Fibroblast of skin of left quadriceps (primary cell): ENCODE results near the gene SLC7A7.
"Not testable (repeated sequence)": the region's sequence is repeated elsewhere in the genome, so short reads cannot be mapped to it uniquely, and the experiment has no call there.

ENCODE experiments used
- DNase-seq, 2 experiments: peaks; one replicate each; pipeline ENCODE4 v3.0.0-alpha.2; 2013; ENCODE audit warnings: low read depth in 2 of 2

The SLC7A7 gene

DNA sequence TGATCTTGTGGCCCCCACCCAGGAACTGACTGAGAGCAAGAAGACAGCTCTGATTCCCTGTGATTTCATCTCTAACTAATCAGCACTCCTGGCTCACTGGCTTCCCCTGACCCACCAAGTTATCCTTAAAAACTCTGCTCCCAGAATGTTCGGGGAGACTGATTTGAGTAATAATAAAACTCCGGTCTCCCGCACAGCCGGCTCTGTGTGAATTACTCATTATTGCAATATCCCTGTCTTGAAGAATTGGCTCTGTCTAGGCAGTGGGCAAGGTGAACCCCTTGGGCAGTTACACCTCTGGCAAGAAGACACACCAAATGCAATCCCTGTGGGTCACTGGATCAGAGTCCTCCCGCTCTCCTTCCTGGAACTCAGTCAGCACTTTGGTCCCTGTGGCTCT, 21.3 kb downstream of the SLC7A7 start:
- no peak for DNase-seq

DNA sequence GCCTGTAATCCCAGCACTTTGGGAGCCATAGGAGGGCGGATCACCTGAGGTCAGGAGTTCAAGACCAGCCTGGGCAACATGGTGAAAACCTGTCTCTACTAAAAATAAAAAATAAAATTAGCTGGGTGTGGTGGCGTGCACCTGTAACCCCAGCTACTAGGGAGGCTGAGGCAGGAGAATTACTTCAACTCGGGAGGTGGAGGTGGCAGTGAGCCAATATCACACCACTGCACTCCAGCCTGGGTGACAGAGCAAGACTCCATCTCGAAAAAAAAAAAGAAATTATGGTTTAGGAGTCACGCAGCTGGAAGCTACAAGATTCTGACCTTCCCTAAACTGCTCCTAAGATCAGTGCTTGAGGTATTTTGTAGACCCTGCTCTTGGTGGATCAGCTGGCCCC, 21.7 kb downstream of the SLC7A7 start:
- DNase-seq = not testable (repeated sequence)

DNA sequence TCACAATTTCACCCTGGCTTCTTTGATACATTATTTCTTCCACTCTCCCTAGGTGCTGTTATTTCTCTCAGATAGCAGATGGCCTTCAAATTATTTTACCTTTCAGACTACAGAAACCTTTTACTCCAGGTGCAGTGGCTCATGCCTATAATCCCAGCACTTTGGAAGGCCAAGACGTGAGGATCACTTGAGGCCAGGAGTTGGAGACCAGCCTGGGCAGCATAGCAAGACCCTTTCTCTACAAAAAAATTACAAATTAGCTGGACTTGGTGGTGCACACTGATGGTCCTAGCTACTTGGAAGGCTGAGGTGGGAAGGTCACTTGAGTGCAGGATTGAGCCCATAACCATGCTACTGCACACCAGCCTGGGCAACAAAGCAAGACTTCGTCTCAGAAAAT, 23.1 kb downstream of the SLC7A7 start:
- no peak for DNase-seq

DNA sequence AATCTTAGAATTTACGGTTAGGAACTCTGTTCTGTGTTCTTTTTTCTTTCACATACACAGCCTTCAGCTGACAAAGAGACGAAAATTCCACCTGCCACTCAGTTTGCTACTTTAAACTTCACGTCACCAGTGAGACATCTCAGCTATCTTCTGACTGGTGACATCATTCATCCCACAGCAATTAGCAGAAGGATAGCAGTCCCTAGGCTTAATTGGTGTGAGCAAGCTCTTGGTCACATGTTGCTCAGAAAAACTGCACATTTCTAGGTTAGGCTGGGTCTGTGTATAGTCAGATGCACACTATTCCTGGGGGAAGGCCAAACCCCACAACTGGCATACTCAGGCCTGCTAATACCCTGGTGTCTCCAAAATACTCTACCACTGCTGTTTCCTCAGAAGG, 23.9 kb downstream of the SLC7A7 start:
- no peak for DNase-seq

DNA sequence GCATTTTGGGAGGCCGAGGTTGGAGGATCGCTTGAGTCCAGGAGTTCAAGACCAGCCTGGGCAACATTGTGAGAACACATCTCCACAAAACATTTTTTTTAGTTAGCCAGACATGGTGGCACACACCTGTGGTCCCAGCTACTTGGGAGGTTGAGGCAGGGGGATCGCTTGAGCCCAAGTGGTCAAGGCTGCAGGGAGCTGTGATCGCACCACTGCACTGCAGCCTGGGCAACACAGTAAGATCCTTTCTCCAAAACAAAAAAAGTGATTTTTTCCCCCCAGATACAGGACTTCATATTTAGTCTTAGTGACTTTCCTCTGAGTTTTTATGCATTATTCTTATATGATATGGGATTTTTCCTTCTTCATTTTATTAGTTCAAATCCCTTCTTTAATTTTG, 28.6 kb downstream of the SLC7A7 start:
- DNase-seq = no peak

DNA sequence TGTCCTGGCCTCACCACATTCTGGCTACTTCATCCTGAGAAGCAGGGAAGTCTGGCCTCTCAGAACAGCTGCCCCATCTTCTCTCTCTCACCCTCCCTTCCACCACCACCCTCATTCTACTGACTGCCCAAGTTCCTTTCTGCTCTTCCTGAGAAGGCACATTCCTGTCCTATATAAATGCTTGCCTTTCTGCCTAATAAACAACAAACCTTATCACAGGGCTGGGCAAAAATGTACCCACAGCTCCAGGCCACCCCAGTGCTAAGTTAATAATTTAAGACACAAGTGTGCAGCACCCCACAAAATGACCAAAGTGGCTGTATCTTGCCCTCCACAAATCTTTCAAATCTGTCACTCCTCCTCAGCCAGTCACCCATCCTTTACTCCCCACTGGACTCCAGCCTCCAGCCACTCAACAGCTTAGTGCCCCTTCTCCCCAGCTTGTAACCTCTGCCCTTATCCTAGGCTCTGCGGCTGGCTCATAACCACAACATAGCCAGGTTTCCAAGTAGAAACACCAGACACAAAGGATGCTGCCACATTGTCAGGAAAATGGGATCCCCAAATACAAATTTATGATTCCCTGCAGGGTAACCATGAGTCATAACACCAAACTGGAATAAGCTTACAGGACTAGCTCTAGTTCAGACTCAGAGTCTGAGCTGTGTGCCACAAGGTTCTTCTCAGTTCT, 33.8 kb downstream of the SLC7A7 start:
- DNase-seq = peak in 1 of 2 experiments; percentile 4

DNA sequence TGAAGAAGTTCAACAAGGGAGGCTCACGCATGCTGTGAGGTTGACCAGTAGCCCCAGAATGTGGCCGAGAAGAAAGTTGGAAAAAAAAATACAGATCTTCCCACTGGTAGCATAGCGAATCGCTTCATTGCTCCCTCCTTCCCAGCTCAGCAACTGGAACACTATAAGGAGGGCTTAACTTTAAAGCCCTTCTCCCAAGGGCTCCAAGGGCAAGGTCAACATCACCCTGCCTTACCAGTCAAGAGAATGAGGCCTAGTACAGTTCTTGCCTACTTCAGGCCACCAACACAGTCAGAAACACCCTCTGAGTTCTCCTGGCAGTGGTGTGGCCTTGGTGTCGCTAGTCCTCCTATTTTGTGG, 34.3 kb downstream of the SLC7A7 start:
- DNase-seq = no peak

DNA sequence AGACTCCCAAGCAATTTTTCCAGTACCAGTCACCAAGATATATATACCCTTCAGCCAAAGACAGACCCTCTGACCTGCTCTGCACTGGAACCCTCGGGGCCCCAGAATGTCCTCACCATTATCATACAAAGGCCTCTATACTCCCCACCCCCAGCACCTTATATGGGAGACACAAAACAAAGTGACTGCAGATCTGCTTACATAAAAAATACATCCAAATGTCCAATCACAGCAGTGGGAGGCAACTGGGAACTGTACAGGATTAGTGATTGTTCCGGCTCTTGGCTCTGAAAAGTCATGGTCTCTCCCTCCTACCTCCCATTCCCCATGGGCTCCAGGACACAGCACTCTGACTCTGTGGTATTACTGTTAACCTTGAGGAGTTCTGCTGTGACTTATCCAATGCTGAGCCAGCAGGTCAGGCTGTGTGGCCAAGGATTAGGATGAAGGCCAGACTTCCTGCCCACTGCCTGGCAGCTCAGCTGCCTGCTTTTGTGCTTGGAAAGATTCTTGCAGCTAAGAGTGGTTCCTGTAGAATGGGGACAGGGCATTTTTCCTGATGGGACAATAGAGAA, 35.0 kb downstream of the SLC7A7 start:
- no peak for DNase-seq

DNA sequence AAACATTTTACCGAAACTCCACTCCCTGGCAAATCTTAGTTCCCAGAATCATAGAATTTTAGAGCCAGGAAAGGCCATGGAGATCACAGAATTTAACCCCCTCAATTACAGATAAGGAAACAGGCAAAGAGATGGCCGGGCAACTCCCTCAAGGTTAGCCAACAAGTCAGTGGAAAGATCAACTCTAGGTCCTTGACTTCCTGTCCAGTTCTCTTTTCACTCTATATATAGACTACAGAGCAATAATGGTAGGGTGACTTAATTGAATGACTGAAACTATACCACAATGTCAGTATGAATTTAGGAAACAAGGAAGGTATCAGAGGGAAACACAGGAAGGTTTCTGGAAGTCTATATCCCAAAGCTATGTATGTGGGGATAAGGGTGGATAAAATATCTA, 37.2 kb downstream of the SLC7A7 start:
- no peak for DNase-seq

DNA sequence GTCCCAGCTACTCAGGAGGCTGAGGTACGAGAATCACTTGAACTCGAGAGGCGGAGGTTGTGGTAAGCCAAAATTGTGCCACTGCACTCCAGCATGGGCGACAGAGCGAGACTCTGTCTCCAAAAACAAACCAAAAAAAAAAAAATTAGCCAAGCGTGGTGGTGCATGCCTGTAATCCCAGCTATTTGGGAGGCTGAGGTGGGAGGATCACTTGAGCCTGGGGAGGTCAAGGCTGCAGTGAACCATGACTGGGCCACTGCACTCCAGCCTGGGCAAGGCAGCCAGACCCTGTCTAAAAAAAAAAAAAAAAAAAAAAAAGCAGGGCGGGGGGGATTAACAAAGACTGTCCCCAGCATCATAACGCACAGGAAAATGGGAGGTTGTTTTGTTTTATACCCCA, 38.4 kb downstream of the SLC7A7 start:
- DNase-seq = not testable (repeated sequence)

DNA sequence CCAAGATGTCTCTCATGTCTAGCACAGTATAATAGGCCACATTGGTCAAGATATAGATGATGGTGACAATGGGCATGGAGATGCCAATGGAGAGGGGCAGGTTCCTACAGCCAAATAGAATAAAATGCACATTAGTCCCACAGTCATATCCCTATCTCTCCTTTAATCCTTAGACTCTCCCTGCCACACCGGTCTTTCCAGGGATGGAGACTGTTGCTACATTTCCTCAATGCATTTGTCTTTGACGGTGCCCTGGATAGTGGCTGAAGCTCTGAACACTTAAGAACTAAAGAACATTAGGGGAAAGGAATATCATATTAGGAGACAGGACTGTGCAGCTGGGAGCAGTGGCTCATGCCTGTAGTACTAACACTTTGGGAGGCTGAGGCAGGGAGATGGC, 39.0 kb downstream of the SLC7A7 start:
- no peak for DNase-seq

DNA sequence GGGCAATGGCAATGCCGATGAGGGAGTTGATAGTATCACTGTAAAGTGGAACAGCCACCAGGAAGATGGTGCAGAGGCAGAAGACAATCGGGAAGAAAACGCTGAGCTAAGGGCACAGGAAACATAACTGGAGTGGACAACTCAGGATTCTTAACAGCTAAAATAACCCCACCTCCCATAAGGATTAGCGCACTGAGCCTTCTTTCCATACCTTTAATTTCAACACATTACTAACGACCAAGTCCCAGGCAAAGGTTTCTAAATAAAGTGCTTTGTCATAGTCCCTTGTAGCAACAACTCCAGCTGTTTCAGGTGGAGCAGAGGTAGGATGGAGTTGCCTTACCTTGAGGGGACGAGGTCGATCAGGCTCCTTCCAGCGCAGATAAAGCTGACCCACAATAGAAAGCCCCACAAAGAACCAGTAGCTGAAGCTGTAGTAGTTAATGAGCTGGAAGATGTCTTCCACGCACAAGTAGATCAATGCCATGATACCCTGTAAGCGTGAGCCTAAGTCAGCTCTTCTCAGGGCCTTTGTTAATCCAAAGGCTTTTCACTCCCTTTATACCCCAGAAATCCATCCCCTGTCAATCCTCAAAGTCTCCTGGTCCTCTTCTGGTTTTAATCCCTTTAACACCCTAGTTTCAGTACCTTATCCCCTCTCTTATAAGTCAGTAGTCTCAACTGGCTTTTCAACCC, 41.1 kb downstream of the SLC7A7 start:
- DNase-seq = no peak

DNA sequence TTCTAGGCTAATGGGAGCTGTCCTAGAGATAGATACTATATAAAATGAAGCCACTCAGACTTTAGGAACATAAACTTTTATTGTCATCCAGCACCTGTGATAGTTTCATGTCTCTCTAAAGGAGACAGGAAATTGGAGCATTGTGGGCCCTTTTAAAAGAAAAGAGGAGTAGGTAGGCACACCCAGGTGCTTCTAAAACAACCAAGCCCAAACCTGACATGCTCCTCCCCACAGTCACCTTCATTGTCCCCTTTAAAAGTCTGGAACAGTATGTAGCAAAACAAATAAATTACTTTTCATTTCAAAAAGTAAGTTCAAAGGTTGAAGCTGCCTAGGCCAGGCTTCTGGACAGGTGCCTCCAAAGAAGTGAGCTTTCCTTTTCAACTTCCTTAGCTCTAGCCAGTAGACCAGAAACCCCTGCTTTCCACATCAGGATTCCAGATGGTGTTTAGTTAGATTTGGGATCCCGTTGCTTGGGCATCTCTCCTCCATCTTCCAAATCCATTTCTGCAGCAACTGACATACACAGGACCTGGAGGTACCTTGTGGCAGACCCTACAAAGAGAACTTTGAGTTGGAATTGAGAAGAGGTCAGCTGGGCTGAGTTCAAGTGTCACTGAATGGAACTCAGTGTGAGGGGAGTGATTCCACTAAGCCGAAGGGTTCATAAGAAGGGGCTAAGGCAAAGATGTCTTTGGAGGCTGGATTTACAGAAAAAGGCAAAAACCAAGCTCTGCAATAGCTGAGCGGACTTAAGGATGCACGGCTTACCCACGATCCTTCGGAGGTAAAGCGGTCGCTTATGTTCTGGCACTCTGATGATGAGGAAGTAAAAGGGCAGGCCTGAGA, 41.8 kb downstream of the SLC7A7 start:
- DNase-seq = no peak

DNA sequence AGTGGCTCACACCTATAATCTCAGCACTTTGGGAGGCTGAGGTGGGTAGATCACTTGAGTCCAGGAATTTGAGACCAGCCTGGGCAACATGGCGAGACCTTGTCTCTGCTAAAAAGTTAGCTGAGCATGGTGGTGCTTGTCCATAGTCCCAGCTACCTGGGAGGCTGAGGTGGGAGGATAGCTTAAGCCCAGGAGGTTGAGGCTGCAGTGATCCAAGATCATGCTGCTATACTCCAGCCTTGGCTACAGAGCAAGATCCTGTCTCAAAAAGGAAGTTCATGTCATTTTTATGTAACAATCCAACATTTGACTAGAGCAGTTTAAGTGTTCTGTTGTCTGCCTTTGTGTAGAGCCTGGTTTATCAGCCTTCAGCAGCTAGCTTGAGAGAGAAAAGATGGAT, 42.5 kb downstream of the SLC7A7 start:
- DNase-seq = no peak

DNA sequence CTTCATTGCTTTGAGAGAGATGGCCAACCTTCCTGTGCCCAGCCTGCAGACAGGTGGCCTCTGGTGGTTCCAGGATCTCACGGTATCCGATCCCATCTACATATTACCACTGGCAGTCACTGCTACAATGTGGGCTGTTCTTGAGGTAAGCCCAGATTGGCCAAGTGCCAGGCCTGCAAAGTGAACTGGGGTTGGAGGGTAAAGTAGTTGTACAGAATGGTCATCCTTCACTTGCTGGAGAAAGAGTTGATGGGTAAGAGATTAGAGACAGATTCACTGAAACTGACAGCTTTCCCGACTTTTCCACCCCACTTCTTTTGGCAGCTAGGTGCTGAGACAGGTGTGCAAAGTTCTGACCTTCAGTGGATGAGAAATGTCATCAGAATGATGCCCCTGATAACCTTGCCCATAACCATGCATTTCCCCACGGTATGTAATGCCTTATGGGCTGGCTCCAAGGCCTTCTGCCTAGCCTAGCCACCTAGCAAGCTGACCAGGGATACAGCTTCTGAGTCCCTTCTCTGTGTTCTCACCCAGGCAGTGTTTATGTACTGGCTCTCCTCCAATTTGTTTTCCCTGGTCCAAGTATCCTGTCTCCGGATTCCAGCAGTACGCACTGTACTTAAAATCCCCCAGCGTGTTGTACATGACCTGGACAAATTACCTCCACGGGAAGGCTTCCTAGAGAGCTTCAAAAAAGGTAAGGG, 44.6 kb downstream of the SLC7A7 start:
- no peak for DNase-seq

DNA sequence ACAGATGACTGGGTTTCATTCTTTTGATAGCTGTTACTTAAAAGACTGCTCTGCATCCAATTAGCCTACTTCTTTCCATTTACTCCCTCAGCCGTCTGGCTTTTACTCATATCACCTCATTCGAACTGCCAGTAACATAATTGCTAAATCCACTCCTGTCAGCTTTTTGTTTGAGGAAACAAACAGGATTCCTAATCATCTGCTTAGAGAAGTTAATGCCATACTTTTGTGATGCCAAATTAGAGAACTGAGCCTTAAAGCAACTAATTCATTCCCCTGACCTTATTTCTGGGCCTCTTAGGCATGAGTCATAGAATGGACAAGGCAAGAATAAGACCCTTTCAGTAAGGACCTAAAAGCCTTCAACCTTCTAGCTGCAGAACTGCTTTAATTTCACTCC, 45.9 kb downstream of the SLC7A7 start:
- DNase-seq = no peak

DNA sequence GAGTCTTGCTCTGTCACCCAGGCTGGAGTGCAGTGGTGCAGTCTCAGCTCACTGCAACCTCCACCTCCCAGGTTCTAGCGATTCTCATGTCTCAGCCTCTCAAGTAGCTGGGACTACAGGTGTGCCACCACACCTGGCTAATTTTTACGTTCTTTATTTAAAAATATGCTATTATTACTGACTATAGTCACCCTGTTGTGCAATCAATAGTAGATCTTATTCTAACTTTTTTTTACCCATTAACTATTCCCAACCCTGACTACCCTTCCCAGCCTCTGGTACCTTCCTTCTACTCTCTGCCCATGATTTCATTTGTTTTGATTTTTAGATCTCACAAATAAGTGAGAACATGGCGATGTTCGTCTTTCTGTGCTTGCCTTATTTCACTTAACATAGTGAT, 46.3 kb downstream of the SLC7A7 start:
- DNase-seq = no peak

DNA sequence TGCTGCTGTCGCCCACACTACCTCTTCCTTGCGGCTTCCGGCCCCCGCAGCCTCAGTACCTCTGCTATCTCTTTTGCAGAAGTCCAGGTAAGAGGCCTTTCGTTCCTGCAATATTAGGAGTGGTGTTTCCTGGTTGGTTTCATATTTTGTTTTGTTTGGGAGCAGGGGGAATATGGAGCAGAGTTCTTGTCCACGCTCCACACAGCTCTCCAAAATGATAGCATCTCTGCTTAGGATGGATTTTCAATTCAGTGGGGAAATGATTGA, 48.0 kb downstream of the SLC7A7 start:
- DNase-seq = no peak

DNA sequence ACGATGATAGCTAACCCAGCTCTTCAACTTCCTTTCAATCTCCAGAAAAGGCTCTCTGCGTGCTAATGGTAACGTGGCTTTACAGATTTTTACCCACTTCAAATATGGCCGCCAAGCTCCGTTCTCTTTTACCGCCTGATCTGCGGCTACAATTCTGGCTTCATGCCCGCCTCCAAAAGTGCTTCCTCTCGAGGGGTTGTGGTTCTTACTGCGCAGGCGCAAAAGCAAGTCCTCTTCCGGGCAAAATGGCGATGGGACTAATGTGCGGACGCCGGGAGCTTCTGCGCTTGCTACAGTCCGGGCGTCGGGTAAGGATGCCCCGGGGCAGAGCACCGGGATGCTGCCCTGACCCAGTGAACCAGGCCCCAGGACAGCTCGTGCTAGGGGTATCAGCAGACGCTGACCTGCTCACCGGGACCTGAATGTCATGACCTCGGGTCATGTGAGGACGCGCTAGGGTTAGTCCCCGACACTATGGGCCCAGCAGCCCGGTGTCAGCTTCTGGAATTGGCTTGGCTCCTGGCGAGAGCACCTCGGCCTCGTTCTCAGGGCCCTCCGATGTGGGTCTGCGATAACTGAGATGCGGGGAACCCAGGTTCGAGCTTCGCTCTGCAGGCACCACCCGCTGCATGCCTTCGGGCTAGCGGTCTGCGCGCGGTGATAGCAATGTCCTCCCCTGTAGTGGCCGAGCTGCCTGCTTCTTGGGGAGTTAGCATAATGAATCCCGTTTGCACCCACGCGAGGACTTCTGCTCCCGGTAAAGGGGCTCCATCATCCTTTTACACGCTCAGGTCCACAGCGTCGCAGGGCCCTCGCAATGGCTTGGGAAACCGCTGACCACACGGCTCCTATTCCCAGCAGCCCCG, 48.5 kb downstream of the SLC7A7 start, which contains the start of gene OXA1L:
Gene OXA1L, plus strand, starts transcription at position 232 of the 866 bp plus-strand sequence. Its CDS starts 14 bp downstream, at position 246.
- peak; percentile 97 for DNase-seq

DNA sequence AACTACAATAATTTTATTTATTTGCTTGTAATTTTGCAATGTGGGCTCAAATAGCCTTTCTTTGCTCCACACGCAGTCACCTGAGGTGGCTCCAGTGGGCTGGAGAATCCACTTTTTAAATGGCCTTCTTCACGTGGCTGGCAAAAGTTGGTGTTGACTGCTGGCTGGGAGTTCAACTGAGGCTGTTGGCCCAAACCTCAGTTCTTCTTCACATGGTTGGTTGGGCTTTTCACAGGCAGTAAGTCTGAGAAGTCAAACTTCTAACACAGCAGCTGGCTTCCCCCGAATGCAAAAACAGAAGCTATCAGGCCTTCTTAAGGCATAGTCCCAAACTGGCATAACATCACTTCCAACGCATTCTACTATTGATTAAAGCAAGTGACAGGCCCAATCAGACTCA, 50.9 kb downstream of the SLC7A7 start:
- no peak for DNase-seq

DNA sequence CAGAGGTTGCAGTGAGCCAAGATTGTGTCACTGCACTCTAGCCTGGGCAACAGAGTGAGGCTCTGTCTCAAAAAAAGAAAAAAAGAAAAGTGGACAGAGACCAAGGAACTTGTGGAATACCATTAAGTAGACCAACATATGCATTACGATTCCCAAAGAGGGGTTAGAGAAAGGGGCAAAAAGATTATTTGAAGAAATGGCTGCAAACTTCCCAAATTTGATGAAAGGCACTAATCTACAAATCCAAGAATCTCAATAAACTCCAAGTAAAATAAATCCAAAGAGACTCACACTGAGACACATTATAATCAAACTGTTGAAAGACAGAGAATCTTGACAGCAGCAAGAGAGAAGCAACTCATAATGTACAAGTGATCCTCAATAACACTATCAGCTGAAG, 53.5 kb downstream of the SLC7A7 start:
- DNase-seq = no peak
